PC-9 (cell line): ENCODE results near the gene IL10RA.

ENCODE experiments used
- EZH2 ChIP-seq: fragments of 200-600 bp; sonication (generic); IDR thresholded peaks from 2 replicates; pipeline ENCODE4 v1.8.0; 2017; ENCODE audit warnings: antibody characterized with exemption, low read depth
- TF ChIP-seq, protein P1 (sequence below): fragments of 200-600 bp; sonication (generic); conservative IDR thresholded peaks from 2 replicates; pipeline ENCODE4 v1.6.1; 2017; ENCODE audit warnings: mixed run types, antibody characterized with exemption, mild to moderate bottlenecking, moderate library complexity

DNA sequence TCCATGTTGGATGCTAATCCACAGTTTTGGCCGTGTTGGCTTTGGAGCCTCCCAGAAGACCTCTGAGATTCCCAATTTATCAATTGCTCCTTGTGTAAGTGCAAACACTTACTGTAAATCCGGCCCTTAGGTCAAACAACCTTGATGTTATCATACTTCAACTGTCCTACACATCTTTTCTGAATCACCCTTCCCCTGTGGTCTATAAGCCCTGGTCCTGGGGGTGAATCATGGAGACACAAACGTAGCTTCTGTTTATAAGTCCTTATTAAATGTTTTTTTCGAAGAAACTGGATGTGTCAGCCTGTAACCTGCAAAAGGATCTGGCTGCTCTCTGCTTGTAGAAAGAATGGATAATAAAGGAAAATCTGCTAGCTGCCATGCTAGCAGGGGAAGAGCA is 1.7 kb upstream of the IL10RA start:
- TF ChIP-seq, protein P1, sequence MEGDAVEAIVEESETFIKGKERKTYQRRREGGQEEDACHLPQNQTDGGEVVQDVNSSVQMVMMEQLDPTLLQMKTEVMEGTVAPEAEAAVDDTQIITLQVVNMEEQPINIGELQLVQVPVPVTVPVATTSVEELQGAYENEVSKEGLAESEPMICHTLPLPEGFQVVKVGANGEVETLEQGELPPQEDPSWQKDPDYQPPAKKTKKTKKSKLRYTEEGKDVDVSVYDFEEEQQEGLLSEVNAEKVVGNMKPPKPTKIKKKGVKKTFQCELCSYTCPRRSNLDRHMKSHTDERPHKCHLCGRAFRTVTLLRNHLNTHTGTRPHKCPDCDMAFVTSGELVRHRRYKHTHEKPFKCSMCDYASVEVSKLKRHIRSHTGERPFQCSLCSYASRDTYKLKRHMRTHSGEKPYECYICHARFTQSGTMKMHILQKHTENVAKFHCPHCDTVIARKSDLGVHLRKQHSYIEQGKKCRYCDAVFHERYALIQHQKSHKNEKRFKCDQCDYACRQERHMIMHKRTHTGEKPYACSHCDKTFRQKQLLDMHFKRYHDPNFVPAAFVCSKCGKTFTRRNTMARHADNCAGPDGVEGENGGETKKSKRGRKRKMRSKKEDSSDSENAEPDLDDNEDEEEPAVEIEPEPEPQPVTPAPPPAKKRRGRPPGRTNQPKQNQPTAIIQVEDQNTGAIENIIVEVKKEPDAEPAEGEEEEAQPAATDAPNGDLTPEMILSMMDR, result no peak
- no peak for TF ChIP-seq EZH2
